GM12865 (cell line): Measurements from ENCODE around the gene KRTAP26-1.

Experiments used
- DNase-seq: peaks from one replicate; pipeline ENCODE4 v3.0.0; 2010; ENCODE audit warnings: low read depth
- H3K4me3 ChIP-seq: 2 replicates; pipeline ENCODE4 v1.5.1; 2011; ENCODE audit warnings: mild to moderate bottlenecking, low read depth, low read length, control low read depth
- CTCF ChIP-seq: IDR thresholded peaks from 2 replicates; pipeline ENCODE4 v1.5.1; 2011; ENCODE audit warnings: low read length, control low read depth, low read depth, inconsistent platforms; ENCODE audit not compliant: insufficient read depth; ENCODE audit errors: missing control alignments

Gene KRTAP26-1

GRCh38 chr21:30345014-30345413 lies 24.9 kb upstream of the KRTAP26-1 start:
- no peak for DNase-seq
- TF ChIP-seq CTCF = no peak
- no peak overlapping the region for H3K4me3 ChIP-seq

GRCh38 chr21:30340714-30341573 lies 20.8 kb upstream of the KRTAP26-1 start:
- H3K4me3 ChIP-seq = no peak overlapping the region
- DNase-seq = peak; percentile 29
- TF ChIP-seq CTCF = peak; percentile 63

GRCh38 chr21:30338717-30339116 lies 18.6 kb upstream of the KRTAP26-1 start:
- no peak overlapping the region for H3K4me3 ChIP-seq
- DNase-seq = no peak
- TF ChIP-seq CTCF = no peak

GRCh38 chr21:30337772-30338171 lies 17.7 kb upstream of the KRTAP26-1 start:
- no peak for DNase-seq
- no peak for TF ChIP-seq CTCF

GRCh38 chr21:30337276-30337744 lies 17.2 kb upstream of the KRTAP26-1 start, which contains the start of gene KRTAP27-1:
Gene KRTAP27-1 (minus strand): TSS chr21:30337694. CDS start chr21:30337668, 26 bp downstream.
- no peak within 1 kb of the TSS for H3K4me3 ChIP-seq
- TF ChIP-seq CTCF = no peak
- DNase-seq = no peak

More at GRCh38 chr21:30337772-30338171, 17.7 kb upstream of the KRTAP26-1 start:
- H3K4me3 ChIP-seq = no peak overlapping the region

- H3K4me3 ChIP-seq = no peak overlapping the region
- no peak for TF ChIP-seq CTCF
- no peak for DNase-seq
These were observed 16.5 kb upstream of the KRTAP26-1 start for GRCh38 chr21:30336596-30336995.
